ENCODE data around the gene SLC25A11.
A peak's percentile ranks its signal among the peaks of the same experiment; 100 is the strongest.

SLC25A11 gene

DNA sequence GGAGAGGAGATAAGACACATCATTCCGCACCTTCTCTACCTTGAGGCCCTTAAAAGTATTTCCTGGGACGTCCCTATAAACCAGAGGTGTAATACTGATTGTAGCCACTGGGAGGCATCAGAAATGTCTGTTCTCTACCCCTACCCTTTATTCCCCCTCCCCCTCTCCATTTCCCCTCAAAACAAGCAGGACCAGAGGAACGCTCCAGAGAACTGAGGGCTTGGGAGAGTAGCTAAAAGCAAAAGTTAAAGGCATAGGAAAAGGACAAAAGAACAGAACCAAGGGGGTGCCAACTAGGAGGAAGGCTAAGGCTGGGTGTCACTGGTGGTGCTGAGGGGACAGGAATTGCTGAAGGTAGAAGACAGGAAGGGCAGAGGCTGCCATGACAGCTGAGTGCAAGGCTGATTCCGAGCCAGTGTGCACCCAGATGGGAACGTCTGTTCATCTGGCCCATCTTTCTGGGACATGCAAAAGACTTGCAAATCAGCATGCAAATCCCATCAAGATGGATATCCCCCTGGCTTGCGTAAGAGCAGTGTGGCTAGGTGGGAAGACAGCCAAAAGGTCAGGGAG lies 40.9 kb upstream of the SLC25A11 start:
- Histone ChIP-seq H3K36me3 (no peaks in the 10 kb centered on the region), H3K27me3 (no peaks in the 10 kb centered on the region), H3K4me1 (no peaks in the 10 kb centered on the region; the same call in 1 of the 2 replicates), H3K4me3 (ENCODE audit: low read depth, low read length) (no peak overlapping the region), H3K9me3 (no peaks in the 10 kb centered on the region)
- TF ChIP-seq, protein P1, sequence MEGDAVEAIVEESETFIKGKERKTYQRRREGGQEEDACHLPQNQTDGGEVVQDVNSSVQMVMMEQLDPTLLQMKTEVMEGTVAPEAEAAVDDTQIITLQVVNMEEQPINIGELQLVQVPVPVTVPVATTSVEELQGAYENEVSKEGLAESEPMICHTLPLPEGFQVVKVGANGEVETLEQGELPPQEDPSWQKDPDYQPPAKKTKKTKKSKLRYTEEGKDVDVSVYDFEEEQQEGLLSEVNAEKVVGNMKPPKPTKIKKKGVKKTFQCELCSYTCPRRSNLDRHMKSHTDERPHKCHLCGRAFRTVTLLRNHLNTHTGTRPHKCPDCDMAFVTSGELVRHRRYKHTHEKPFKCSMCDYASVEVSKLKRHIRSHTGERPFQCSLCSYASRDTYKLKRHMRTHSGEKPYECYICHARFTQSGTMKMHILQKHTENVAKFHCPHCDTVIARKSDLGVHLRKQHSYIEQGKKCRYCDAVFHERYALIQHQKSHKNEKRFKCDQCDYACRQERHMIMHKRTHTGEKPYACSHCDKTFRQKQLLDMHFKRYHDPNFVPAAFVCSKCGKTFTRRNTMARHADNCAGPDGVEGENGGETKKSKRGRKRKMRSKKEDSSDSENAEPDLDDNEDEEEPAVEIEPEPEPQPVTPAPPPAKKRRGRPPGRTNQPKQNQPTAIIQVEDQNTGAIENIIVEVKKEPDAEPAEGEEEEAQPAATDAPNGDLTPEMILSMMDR (IDR thresholded peaks at IDR 0.05; ENCODE audit: low read depth, low read length) = peak; percentile 65
- peak; percentile 51 for DNase-seq

DNA sequence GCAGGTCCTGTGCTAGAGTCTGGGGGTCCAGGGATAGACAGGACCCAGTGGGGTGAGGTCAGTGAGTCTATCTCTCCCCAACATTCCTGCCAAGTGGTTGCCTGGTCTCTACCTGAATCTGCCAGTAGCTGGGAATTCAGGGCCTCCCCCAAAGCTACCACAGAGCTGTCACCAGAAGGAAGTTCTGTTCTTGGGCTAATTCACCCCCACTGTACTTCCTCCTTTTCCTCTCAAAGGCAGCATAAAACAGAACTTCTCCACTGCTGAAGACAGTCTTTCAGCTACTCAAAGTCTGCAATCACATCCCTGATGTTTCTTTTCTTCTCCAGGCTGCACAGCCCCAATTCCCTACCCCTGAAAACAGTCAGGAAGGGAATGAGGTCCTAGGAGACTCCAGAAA lies 38.9 kb upstream of the SLC25A11 start:
- Histone ChIP-seq H3K4me3 (ENCODE audit: low read depth, low read length) (no peak overlapping the region), H3K9me3 (no peaks in the 10 kb centered on the region), H3K4me1 (no peaks in the 10 kb centered on the region; the same call in 1 of the 2 replicates), H3K36me3 (no peaks in the 10 kb centered on the region), H3K27me3 (no peaks in the 10 kb centered on the region)
- TF ChIP-seq, protein P1 (IDR thresholded peaks at IDR 0.05; ENCODE audit: low read depth, low read length) = no peak
- no peak for DNase-seq

DNA sequence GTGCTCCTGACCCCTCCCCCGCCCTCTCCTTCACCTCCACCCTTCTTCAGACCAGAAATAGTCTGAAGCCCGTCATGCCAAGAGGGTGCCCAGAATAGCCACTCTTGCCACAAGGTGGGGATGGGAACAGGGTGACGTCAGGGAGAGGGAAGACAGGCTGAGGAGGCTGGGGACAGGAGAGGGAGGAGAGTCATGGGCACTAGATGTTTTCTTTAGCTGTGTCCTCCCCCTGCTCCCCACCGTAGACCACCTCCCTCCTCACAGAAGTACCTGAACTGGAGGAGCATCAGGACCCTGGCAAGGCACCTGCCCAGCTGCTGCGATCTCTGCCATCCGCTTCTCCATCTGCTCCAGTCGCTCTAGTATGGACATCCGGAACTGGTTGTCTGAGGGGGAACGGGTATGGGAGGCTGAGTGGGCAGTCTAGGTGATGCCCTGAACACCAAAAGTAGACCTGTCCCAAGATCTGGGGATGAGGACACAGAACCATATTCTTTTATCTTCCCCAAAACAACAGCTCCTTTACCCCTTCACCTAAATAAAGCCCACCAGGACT lies 34.3 kb upstream of the SLC25A11 start:
- no peaks in the 10 kb centered on the region for H3K27me3 ChIP-seq
- H3K4me3 ChIP-seq (ENCODE audit: low read depth, low read length) = no peak overlapping the region
- DNase-seq = no peak
- TF ChIP-seq, protein P1 (IDR thresholded peaks at IDR 0.05; ENCODE audit: low read depth, low read length) = no peak
- no peaks in the 10 kb centered on the region for H3K36me3 ChIP-seq
- H3K9me3 ChIP-seq = no peaks in the 10 kb centered on the region
- no peaks in the 10 kb centered on the region for H3K4me1 ChIP-seq

DNA sequence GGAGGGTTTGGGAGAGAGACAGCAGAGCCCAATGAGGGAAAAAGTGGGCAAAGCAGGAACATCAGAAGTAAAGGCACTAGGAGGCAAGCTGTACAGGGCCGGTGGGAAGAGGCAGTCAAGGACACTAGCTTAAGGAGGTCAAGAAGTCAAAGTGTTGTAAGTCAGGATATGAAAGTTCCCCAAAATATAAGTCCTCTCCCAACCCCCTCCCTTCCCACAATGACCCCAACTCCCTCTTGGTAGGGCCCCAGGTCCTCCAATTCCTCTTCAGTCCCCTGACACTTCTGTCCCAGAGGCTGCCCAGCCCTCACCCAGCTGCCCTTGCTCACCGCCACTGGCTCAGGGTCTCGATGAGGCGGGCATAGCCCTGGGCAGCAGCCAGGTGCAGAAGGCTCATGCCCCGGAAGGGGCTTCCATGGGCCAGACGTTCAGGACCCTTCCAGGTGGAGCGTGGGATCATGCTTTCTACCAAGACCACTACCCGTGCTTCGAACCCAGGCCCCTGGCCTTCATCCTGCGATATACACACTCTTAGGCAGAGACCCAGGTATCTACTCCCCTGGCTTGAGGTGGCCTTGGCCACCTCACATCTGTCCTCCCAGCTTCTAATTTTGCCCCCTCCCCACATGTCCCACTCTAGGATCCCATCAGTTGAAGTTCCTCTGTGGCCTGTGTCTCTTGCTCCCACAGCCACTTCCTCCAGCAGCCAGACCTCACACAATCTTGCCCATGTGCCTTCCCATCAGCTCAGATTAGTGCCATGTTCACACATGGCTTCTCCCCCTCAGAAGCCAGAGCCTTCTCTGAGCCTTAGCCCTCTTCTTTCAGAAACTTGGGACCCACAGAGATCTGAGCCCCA lies 33.6 kb upstream of the SLC25A11 start:
- H3K36me3 ChIP-seq = no peaks in the 10 kb centered on the region

DNA sequence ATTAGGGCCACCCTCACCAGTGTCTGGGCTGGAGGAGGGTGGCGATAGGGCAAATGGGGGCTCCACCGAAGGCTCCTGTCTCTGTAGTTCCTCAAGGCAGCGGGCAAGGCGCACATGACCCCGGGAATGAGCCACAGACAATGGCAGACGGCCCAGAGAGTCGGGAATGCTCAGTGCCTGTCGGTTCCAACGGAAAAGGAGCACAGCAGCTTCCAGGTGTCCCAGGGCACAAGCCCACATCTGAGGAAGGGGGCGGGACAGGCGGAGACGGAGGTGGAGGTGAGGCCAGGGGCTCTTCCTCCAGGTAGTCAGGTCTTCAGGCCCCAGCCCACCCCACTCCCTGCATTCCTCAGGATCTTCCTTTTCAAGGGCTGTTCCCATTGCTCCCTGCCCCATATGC lies 32.9 kb upstream of the SLC25A11 start:
- no peak for DNase-seq
- H3K4me3 ChIP-seq (ENCODE audit: low read depth, low read length) = no peak overlapping the region
- no peaks in the 10 kb centered on the region for H3K36me3 ChIP-seq
- no peaks in the 10 kb centered on the region for H3K9me3 ChIP-seq
- H3K4me1 ChIP-seq = no peaks in the 10 kb centered on the region
- no peaks in the 10 kb centered on the region for H3K27me3 ChIP-seq
- TF ChIP-seq, protein P1 (IDR thresholded peaks at IDR 0.05; ENCODE audit: low read depth, low read length) = no peak

More for the DNA sequence above, 33.6 kb upstream of the SLC25A11 start:
- DNase-seq = no peak
- H3K4me1 ChIP-seq = no peaks in the 10 kb centered on the region
- TF ChIP-seq, protein P1 (IDR thresholded peaks at IDR 0.05; ENCODE audit: low read depth, low read length) = no peak
- H3K27me3 ChIP-seq = no peaks in the 10 kb centered on the region
- H3K4me3 ChIP-seq (ENCODE audit: low read depth, low read length) = no peak overlapping the region
- H3K9me3 ChIP-seq = no peaks in the 10 kb centered on the region

DNA sequence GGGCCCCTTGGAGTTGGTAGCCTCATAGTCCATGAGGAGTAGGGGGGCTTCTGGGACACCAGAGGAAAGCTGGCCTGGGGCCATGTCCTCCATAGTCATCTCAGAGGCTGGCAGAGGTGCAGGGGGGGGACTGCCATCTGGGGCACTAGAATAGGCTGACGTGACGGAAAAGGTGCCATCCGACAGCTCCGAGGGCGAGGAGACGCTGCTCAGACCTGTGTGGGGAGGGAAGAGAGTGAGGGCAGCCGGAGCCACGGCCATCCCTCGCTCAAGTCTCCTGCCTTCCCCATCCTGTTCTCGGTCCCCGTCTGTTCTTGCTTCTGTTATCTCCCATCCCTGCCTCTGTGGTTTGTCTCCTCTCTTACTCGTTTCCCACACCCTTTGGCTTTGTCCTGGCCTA lies 32.5 kb upstream of the SLC25A11 start:
- H3K27me3 ChIP-seq = no peaks in the 10 kb centered on the region
- no peaks in the 10 kb centered on the region for H3K9me3 ChIP-seq
- H3K4me1 ChIP-seq = no peaks in the 10 kb centered on the region
- H3K36me3 ChIP-seq = no peaks in the 10 kb centered on the region
- no peak for DNase-seq
- TF ChIP-seq, protein P1 (IDR thresholded peaks at IDR 0.05; ENCODE audit: low read depth, low read length) = no peak
- H3K4me3 ChIP-seq (ENCODE audit: low read depth, low read length) = no peak overlapping the region
